PC-9 (cell line): ENCODE results near the gene ATG4B.

Source experiments
- CTCF ChIP-seq: fragments of 200-600 bp; sonication (generic); conservative IDR thresholded peaks from 2 replicates; pipeline ENCODE4 v1.6.1; 2017; ENCODE audit warnings: mixed run types, antibody characterized with exemption, mild to moderate bottlenecking, moderate library complexity
- EZH2 ChIP-seq: fragments of 200-600 bp; sonication (generic); IDR thresholded peaks from 2 replicates; pipeline ENCODE4 v1.8.0; 2017; ENCODE audit warnings: antibody characterized with exemption, low read depth

- TF ChIP-seq EZH2 (no peak), CTCF (no peak)
Measured at GRCh38 chr2:241660593-241661213, 23.2 kb downstream of the ATG4B start.
